ENCODE measurements around the gene CIB2.

GRCh38 chr15:78101423-78102105 lies 29.7 kb downstream of the CIB2 start:
- TF ChIP-seq CTCF (IDR thresholded peaks at IDR 0.05; ENCODE audit: poor library complexity) = no peak
- TF ChIP-seq EZH2 (IDR thresholded peaks at IDR 0.05; ENCODE audit: borderline replicate concordance) = no peak
